ENCODE measurements around the gene AAK1.
"Not testable (repeated sequence)": the region's sequence is repeated elsewhere in the genome, so short reads cannot be mapped to it uniquely, and the experiment has no call there.

AAK1 gene

DNA sequence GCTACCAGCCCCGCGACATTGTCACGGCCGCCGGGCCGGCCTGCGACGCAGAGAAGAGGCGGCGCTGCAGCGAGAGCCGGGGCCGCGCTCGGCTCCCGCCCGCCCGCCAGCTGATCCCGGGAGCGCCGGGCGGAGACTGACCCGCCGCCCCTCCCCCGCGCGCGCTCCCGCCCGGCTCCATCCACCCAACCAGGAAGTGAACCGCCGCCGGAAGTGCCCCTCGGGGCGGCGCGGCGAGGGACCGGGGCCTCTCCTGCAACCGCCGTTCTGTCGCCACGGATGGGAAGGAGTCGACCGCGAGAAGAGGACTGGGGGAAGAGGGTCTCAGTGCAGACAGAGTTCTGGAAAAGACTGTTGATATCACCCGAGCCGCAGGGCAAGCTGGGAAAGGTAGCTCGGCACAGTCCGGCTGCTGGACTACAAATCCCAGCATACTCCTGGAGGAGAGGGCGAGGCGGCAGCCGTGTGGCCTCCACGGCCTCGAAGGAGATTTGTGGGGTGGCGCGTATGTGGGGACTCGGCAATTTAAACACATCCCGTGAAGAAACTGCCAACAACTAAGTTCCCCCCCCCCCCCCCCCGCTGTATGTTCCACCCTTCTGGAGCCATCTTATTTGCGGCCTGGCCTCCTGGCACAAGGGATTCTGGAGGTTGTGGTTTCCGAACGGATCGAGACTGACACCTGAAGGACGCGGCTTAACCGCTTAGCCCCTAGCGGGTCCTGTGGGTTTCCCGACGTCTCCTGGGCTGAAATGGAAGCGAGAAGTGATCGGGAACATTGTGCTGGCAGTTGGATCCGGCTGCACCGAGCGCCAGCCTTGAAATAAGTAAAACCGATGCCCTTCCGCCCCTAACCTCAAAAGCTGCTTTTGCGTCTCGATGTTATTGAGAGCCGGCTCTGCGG lies at the start of gene AAK1:
Gene AAK1 (minus strand): TSS at position 138 of the 904 bp plus-strand sequence. CDS start 699 bp downstream, outside the sequence.
- DNase-seq (ENCODE audit: low read depth in 1 of 2, low spot score in 1 of 2) = peak; percentile 73 to 82

- no peak for DNase-seq (ENCODE audit: low read depth in 1 of 2, low spot score in 1 of 2)
These were observed 48.9 kb upstream of the AAK1 start for GRCh38 chr2:69692424-69692823.

GRCh38 chr2:69689969-69690368 lies 46.4 kb upstream of the AAK1 start:
- DNase-seq (ENCODE audit: low read depth in 1 of 2, low spot score in 1 of 2) = no peak

DNA sequence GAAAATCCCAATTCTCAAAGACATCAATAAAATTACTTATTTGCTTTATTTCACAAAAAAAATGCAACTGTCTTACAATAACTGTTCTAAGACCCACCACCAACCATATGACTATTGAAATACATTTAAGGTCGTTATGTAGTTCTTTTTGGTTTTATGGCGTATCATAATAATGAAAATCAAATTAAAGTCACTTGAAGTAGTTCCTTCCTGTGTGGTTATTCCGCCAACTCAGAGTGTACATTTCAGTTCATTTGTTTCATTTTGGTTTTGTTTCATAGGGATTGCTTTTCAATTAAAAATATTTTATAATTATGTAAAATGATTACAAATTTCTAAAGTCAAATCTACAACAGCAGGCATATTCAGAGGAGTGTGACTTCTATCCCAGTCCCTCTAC lies 45.9 kb upstream of the AAK1 start:
- DNase-seq (ENCODE audit: low read depth in 1 of 2, low spot score in 1 of 2) = no peak

- no peak for DNase-seq (ENCODE audit: low read depth in 1 of 2, low spot score in 1 of 2)
These were observed 44.6 kb upstream of the AAK1 start for GRCh38 chr2:69687971-69688611.

DNA sequence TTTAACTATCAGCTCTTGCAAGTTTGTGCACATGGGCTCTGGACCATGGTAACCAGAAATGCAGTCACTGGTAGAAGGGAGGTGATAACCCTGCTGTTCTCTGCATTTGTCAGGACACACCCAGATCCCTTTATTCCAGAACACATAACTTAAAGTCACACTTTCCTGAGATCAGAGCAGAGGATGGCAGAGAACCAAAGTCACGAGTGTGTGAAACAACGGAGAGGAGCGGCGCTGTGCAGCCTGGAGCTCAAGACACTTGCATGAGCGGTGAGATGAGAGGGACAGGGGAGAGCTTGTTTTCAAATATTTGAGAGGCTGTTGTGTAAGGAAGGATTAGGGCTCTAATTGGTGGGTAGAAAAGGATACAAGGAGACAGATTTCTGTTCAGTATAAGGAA lies 43.3 kb upstream of the AAK1 start:
- DNase-seq (ENCODE audit: low read depth in 1 of 2, low spot score in 1 of 2) = no peak

GRCh38 chr2:69685321-69686048 lies 41.9 kb upstream of the AAK1 start:
- no peak for DNase-seq (ENCODE audit: low read depth in 1 of 2, low spot score in 1 of 2)

DNA sequence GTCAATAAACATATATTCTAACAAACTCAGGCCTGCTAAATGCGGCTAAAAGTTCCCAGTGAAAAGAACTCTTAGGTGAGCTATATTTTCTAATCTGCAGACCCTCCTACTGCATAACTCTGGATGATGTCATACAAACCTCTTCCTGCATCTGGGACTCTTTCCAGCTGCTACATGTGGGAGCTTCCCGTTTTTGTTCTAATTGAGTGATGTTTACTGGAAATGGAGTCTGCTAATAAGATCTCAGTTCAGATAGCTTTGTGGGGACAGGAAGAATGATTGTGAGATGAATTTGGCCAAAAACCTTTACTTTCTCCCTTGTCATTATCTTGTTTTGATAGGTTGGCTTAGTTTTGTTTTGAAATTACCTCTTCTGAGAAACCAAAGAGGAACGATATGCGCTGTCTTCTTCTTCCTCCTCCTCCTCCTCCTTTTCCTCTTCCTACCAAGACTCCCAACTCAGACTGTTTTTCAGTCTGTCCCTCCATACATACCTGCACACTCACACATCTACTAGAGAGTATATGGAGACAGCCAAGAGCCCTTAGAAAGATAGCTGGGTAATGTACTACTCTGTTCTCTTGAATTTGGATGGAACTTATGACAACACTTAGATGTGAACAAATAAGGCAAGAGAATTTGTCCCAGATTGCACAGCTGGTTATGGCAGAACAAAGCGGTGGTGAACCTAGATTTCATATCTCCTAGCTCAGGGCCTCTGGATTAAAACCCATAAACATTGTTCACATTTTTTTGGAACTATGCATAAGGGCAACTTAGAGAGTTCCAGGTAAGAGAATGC lies 39.8 kb upstream of the AAK1 start:
- DNase-seq (ENCODE audit: low read depth in 1 of 2, low spot score in 1 of 2) = no peak

- DNase-seq (ENCODE audit: low read depth in 1 of 2, low spot score in 1 of 2) = no peak
These were observed 39.0 kb upstream of the AAK1 start for GRCh38 chr2:69682525-69682924.

DNA sequence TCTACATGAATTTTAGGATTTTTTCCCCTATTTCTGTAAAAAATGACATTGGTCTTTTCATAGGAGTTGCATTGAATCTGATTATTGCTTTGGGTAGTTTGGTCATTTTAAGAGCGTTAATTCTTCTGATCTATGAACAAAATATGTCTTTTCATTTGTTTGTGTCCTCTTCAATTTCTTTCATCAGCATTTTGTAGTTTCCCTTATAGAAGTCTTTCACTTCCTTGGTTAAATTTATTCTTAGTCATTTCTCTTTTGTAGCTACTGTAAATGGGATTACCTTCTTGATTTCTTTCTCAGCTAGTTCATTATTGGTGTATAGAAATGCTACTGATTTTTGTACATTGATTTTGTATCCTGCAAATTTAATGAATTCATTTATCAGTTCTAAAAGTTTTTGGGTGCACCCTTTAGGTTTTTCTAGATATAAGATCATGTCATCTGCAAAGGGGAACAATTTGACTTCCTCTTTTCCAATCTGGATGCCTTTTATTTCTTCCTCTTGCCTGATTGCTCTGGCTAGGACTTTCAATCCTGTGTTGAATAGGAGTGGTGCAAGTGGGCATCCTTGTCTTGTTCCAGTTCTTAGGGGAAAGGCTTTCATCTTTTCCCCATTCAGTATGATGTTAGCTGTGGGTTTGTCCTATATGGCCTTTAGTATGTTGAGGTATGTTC lies 36.6 kb upstream of the AAK1 start:
- DNase-seq (ENCODE audit: low read depth in 1 of 2, low spot score in 1 of 2) = no peak

- no peak for DNase-seq (ENCODE audit: low read depth in 1 of 2, low spot score in 1 of 2)
These were observed 34.4 kb upstream of the AAK1 start for GRCh38 chr2:69677914-69678313.

DNA sequence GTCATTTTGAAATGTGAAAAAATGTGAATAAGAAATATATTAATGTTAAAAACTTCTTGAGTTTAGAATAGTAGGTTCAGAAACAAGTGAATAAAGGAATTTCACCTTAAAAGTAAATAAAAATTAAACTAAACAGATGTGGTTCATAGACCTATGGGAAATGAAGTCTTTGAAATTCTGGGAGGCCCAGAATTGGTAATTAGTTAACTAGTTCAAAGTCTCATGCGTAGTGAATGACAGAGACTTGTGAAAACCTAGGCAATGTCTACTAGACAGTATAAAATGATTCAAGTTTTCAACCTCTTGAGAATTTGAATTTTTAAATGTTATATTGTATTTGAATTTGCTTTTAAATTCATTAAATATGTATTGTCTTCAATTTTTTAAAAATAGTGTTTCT lies 32.6 kb upstream of the AAK1 start:
- no peak for DNase-seq (ENCODE audit: low read depth in 1 of 2, low spot score in 1 of 2)

GRCh38 chr2:69674316-69674670 lies 30.8 kb upstream of the AAK1 start:
- no peak for DNase-seq (ENCODE audit: low read depth in 1 of 2, low spot score in 1 of 2)

GRCh38 chr2:69673098-69673497 lies 29.6 kb upstream of the AAK1 start:
- not testable (repeated sequence) for DNase-seq (ENCODE audit: low read depth in 1 of 2, low spot score in 1 of 2)

GRCh38 chr2:69669666-69670065 lies 26.1 kb upstream of the AAK1 start:
- no peak for DNase-seq (ENCODE audit: low read depth in 1 of 2, low spot score in 1 of 2)

- no peak for DNase-seq (ENCODE audit: low read depth in 1 of 2, low spot score in 1 of 2)
These were observed 25.1 kb upstream of the AAK1 start for GRCh38 chr2:69668598-69668997.

- DNase-seq (ENCODE audit: low read depth in 1 of 2, low spot score in 1 of 2) = no peak
These were observed 24.4 kb upstream of the AAK1 start for GRCh38 chr2:69667805-69668382.

DNA sequence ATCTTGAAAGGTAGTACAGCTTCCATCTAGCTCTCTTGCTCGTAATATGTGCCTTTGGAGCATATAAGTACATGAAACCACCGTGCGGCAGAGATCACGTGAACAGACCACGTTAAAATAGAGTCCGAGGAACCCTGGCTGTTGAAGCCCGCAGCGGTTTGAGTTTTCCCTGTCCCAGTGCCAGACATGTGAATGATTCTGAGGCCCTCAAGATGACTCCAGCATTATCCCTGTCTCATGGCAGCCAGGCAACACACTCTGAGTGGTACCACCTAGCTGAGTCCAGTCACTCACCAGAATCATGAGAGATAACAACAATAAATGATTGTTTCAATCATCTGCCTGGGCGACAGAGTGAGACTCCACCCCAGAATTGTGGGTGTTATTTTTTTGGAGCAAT lies 21.6 kb upstream of the AAK1 start:
- DNase-seq (ENCODE audit: low read depth in 1 of 2, low spot score in 1 of 2) = no peak

DNA sequence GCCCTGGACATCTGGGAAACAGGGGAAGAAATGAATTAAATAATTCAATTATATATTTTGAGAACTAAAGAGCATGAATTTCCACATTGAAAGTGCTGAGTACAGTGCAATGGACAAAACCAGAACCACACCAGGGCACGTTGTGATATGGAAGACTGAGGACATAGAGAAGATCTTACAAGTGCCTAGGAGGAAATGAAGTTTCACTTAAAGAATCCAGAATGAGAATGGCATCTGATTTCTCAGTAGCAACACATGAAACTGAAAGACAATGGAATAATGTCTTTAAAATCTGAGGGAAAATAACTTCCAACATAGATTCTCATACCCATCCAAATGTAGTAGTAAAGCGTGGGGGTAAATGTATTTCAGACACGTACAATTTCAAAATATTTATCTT lies 20.3 kb upstream of the AAK1 start:
- DNase-seq (ENCODE audit: low read depth in 1 of 2, low spot score in 1 of 2) = no peak

- DNase-seq (ENCODE audit: low read depth in 1 of 2, low spot score in 1 of 2) = not testable (repeated sequence)
These were observed 19.0 kb upstream of the AAK1 start for GRCh38 chr2:69662547-69662946.
